Fibroblast of lung (primary cell): ENCODE measurements around the gene C16orf89.

ENCODE experiments used
- CTCF ChIP-seq, 2 donors: IDR thresholded peaks in 1 of 2; conservative IDR thresholded peaks in 1 of 2; 1 replicate in 1 of 2; 2 replicates in 1 of 2; pipeline ENCODE4 v1.5.1; 2011 to 2012; ENCODE audit warnings: low read length in 2 of 2, control low read depth in 1 of 2, inconsistent platforms in 1 of 2, low read depth in 1 of 2, mild to moderate bottlenecking in 1 of 2
- EZH2 ChIP-seq: IDR thresholded peaks from 2 replicates; pipeline ENCODE4 v1.5.1; 2012; ENCODE audit warnings: low read length, control low read depth, mild to moderate bottlenecking; ENCODE audit errors: missing control alignments

GRCh38 chr16:5059386-5060072 lies 6.2 kb downstream of the C16orf89 start:
- TF ChIP-seq CTCF (conservative IDR thresholded peaks at IDR 0.05 in 1 of 2, IDR thresholded peaks at IDR 0.05 in 1 of 2; ENCODE audit: low read depth in 1 of 2, low read length in 2 of 2), result no peak
- TF ChIP-seq EZH2, result no peak
